GM23338 (cell line): Measurements from ENCODE around the gene PHTF2. TPM values are rescaled to one million over a fixed set of nuclear protein-coding genes. Genes with fewer than 3 reads are reported as not detected.

Source experiments
- ATAC-seq: fragments of 200-7000 bp; cut with Tn5 transposase; 3 replicates; pipeline ENCODE4 v1.9.1; 2020
- DNase-seq: peaks from one replicate; pipeline ENCODE4 v3.0.0-alpha.2; 2015; ENCODE audit warnings: low spot score
- H2AFZ ChIP-seq: fragments of 200-600 bp; sonication (generic); 2 replicates; pipeline ENCODE4 v1.8.0; 2016; ENCODE audit warnings: antibody characterized with exemption, mild to moderate bottlenecking, moderate library complexity
- H3F3A ChIP-seq: fragments of 200-600 bp; sonication (generic); replicated peaks from 2 replicates; pipeline ENCODE4 v1.8.0; 2017; ENCODE audit warnings: antibody characterized with exemption, mixed run types, low read depth
- H3K27ac ChIP-seq: fragments of 200-600 bp; sonication (generic); 2 replicates; pipeline ENCODE4 v1.6.1; 2016; ENCODE audit warnings: low read depth
- H3K27me3 ChIP-seq: fragments of 200-600 bp; sonication (generic); 2 replicates; pipeline ENCODE4 v1.8.0; 2016; ENCODE audit warnings: mild to moderate bottlenecking, mixed run types, moderate library complexity; ENCODE audit not compliant: insufficient read depth
- H3K36me3 ChIP-seq: fragments of 200-600 bp; sonication (generic); 2 replicates; pipeline ENCODE4 v1.8.0; 2016; ENCODE audit warnings: mild to moderate bottlenecking; ENCODE audit not compliant: insufficient read depth
- H3K4me1 ChIP-seq: fragments of 200-600 bp; sonication (generic); 2 replicates; pipeline ENCODE4 v1.8.0; 2016; ENCODE audit warnings: mild to moderate bottlenecking, moderate library complexity; ENCODE audit not compliant: insufficient read depth
- H3K4me2 ChIP-seq: fragments of 200-600 bp; sonication (generic); 2 replicates; pipeline ENCODE4 v1.7.1; 2017; ENCODE audit warnings: mixed run types
- H3K4me3 ChIP-seq: fragments of 200-600 bp; sonication (generic); 2 replicates; pipeline ENCODE4 v1.6.1; 2016; ENCODE audit warnings: mixed run types
- H3K79me2 ChIP-seq: fragments of 200-600 bp; sonication (generic); replicated peaks from 2 replicates; pipeline ENCODE4 v1.8.0; 2017; ENCODE audit warnings: mild to moderate bottlenecking; ENCODE audit not compliant: insufficient read depth
- H3K9me2 ChIP-seq: fragments of 200-600 bp; sonication (generic); 2 replicates; pipeline ENCODE4 v1.8.0; 2017; ENCODE audit not compliant: insufficient read depth
- H4K20me1 ChIP-seq: fragments of 200-600 bp; sonication (generic); replicated peaks from 2 replicates; pipeline ENCODE4 v1.8.0; 2017; ENCODE audit warnings: mild to moderate bottlenecking; ENCODE audit not compliant: insufficient read depth
- H3K27ac Mint-ChIP-seq: 2 replicates; pipeline ENCODE4 v1.8.0; 2020; ENCODE audit warnings: inconsistent platforms, mild to moderate bottlenecking, moderate library complexity, mixed read lengths
- H3K27me3 Mint-ChIP-seq: 3 replicates; pipeline ENCODE4 v1.8.0; 2022; ENCODE audit warnings: low read depth, mild to moderate bottlenecking, moderate library complexity, mixed read lengths, inconsistent platforms; ENCODE audit not compliant: insufficient read depth, poor library complexity
- H3K36me3 Mint-ChIP-seq: 3 replicates; pipeline ENCODE4 v1.8.0; 2021; ENCODE audit warnings: low read depth, mild to moderate bottlenecking, inconsistent platforms, moderate library complexity, mixed read lengths
- H3K4me1 Mint-ChIP-seq: 3 replicates; pipeline ENCODE4 v1.8.0; 2020; ENCODE audit warnings: mild to moderate bottlenecking, inconsistent platforms, mixed read lengths
- H3K4me3 Mint-ChIP-seq: 3 replicates; pipeline ENCODE4 v1.8.0; 2021; ENCODE audit warnings: moderate library complexity, mild to moderate bottlenecking, inconsistent platforms, mixed read lengths
- H3K9me3 Mint-ChIP-seq: 3 replicates; pipeline ENCODE4 v1.8.0; 2020; ENCODE audit warnings: moderate library complexity, mild to moderate bottlenecking, inconsistent platforms, mixed read lengths
- CREB1 ChIP-seq: fragments of 250-450 bp; sonication (Bioruptor Pico); IDR thresholded peaks from 2 replicates; pipeline ENCODE4 v1.5.0; 2020; ENCODE audit warnings: low read depth, mild to moderate bottlenecking, moderate library complexity
- EZH2 ChIP-seq: fragments of 200-600 bp; sonication (generic); IDR thresholded peaks from one replicate; pipeline ENCODE4 v1.8.0; 2017; ENCODE audit warnings: antibody characterized with exemption, mild to moderate bottlenecking, low read depth; ENCODE audit not compliant: unreplicated experiment
- EZH2phosphoT487 ChIP-seq: fragments of 200-600 bp; sonication (generic); IDR thresholded peaks from one replicate; pipeline ENCODE4 v1.8.1; 2018; ENCODE audit warnings: antibody characterized with exemption; ENCODE audit not compliant: unreplicated experiment
- JUNB ChIP-seq: IDR thresholded peaks from one replicate; pipeline ENCODE4 v1.6.1; 2016; ENCODE audit warnings: antibody characterized with exemption; ENCODE audit not compliant: unreplicated experiment
- NANOG ChIP-seq: IDR thresholded peaks from 2 replicates; pipeline ENCODE4 v1.6.1; 2016; ENCODE audit warnings: antibody characterized with exemption, borderline replicate concordance
- POLR2AphosphoS5 ChIP-seq: IDR thresholded peaks from 2 replicates; pipeline ENCODE4 v1.6.1; 2016; ENCODE audit warnings: antibody characterized with exemption, low read depth
- STAT1 ChIP-seq: IDR thresholded peaks from one replicate; pipeline ENCODE4 v1.6.1; 2016; ENCODE audit warnings: antibody characterized with exemption; ENCODE audit not compliant: unreplicated experiment
- ZNF114 ChIP-seq: fragments of 250-450 bp; sonication (Bioruptor Pico); IDR thresholded peaks from 2 replicates; pipeline ENCODE4 v1.5.0; 2020; ENCODE audit warnings: mild to moderate bottlenecking, moderate library complexity
- ZNF331 ChIP-seq: fragments of 250-450 bp; sonication (Bioruptor Pico); IDR thresholded peaks from 2 replicates; pipeline ENCODE4 v1.5.0; 2020; ENCODE audit warnings: low read depth, mild to moderate bottlenecking, moderate library complexity
- polyA plus RNA-seq: library from polyadenylated mRNA; unstranded; fragments of >200 nt; fragmentation: Nextera tagmentation; extraction: Ambion mirVana; gene quantifications from 2 replicates; pipeline ENCODE4 v1.2.1, GENCODE V29; 2016
- total RNA-seq: library from RNA; depleted of rRNA; stranded (reverse); fragments of >200 nt; shearing (Covaris generic); gene quantifications from 2 replicates; pipeline ENCODE4 v1.2.3, GENCODE V29; 2014
- TF ChIP-seq, protein P1 (sequence below): IDR thresholded peaks from one replicate; pipeline ENCODE4 v1.6.1; 2018; ENCODE audit warnings: antibody characterized with exemption; ENCODE audit not compliant: unreplicated experiment
- TF ChIP-seq, protein P2 (sequence below), 2 experiments: fragments of 200-600 bp in 1 of 2; sonication (generic) in 1 of 2; conservative IDR thresholded peaks; 2 replicates each; pipeline versions ENCODE4 v1.5.1 to v1.6.1; 2016 to 2017; ENCODE audit warnings: antibody characterized with exemption in 2 of 2, low read depth in 2 of 2, mild to moderate bottlenecking in 2 of 2, moderate library complexity in 1 of 2
- TF ChIP-seq, protein P3 (sequence below): fragments of 250-450 bp; sonication (Bioruptor Pico); IDR thresholded peaks from 2 replicates; pipeline ENCODE4 v1.5.0; 2020; ENCODE audit warnings: mild to moderate bottlenecking, moderate library complexity
- TF ChIP-seq, protein P4 (sequence below): IDR thresholded peaks from 2 replicates; pipeline ENCODE4 v1.6.1; 2016; ENCODE audit warnings: antibody characterized with exemption

The PHTF2 gene
- total and polyA plus RNA-seq, 2 experiments from 2014 or later, result 14.6 to 24.1 TPM

DNA sequence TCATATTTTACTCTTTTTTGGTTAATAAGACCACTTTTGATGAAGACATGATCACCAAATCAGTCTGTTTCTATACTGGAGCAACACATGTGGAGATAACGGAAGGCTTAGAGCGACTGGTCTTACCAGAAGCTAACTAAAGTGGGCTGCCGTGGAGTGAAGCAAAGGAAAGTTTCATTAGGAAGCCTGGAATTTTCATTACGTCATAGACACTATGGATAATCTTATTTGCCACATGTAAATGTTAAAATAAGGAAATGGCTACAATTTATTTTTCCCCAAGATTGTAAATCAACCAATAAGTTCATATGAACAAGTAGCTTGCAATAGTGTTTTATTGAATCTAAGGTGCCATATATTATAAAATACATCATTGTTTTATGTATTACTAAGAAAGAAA, 185.4 kb downstream of the PHTF2 start:
- DNase-seq, result no peak
- Histone ChIP-seq H3K4me3 (no peak overlapping the region), H3K9me2 (no peaks in the 10 kb centered on the region), H3K4me2 (no peak overlapping the region), H2AFZ (no peak overlapping the region), H3K79me2 (no peaks in the 10 kb centered on the region), H3K4me1 (no peaks in the 10 kb centered on the region; the same call in 1 of the 2 replicates), H3K27ac (no peak overlapping the region), H3F3A (no peaks in the 10 kb centered on the region), H4K20me1 (no peaks in the 10 kb centered on the region), H3K27me3 (no peaks in the 10 kb centered on the region), H3K36me3 (no peaks in the 10 kb centered on the region)
- no peaks in the 10 kb centered on the region for H3K36me3 Mint-ChIP-seq
- TF ChIP-seq, protein P1, sequence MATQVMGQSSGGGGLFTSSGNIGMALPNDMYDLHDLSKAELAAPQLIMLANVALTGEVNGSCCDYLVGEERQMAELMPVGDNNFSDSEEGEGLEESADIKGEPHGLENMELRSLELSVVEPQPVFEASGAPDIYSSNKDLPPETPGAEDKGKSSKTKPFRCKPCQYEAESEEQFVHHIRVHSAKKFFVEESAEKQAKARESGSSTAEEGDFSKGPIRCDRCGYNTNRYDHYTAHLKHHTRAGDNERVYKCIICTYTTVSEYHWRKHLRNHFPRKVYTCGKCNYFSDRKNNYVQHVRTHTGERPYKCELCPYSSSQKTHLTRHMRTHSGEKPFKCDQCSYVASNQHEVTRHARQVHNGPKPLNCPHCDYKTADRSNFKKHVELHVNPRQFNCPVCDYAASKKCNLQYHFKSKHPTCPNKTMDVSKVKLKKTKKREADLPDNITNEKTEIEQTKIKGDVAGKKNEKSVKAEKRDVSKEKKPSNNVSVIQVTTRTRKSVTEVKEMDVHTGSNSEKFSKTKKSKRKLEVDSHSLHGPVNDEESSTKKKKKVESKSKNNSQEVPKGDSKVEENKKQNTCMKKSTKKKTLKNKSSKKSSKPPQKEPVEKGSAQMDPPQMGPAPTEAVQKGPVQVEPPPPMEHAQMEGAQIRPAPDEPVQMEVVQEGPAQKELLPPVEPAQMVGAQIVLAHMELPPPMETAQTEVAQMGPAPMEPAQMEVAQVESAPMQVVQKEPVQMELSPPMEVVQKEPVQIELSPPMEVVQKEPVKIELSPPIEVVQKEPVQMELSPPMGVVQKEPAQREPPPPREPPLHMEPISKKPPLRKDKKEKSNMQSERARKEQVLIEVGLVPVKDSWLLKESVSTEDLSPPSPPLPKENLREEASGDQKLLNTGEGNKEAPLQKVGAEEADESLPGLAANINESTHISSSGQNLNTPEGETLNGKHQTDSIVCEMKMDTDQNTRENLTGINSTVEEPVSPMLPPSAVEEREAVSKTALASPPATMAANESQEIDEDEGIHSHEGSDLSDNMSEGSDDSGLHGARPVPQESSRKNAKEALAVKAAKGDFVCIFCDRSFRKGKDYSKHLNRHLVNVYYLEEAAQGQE, result no peak
- TF ChIP-seq, protein P2, sequence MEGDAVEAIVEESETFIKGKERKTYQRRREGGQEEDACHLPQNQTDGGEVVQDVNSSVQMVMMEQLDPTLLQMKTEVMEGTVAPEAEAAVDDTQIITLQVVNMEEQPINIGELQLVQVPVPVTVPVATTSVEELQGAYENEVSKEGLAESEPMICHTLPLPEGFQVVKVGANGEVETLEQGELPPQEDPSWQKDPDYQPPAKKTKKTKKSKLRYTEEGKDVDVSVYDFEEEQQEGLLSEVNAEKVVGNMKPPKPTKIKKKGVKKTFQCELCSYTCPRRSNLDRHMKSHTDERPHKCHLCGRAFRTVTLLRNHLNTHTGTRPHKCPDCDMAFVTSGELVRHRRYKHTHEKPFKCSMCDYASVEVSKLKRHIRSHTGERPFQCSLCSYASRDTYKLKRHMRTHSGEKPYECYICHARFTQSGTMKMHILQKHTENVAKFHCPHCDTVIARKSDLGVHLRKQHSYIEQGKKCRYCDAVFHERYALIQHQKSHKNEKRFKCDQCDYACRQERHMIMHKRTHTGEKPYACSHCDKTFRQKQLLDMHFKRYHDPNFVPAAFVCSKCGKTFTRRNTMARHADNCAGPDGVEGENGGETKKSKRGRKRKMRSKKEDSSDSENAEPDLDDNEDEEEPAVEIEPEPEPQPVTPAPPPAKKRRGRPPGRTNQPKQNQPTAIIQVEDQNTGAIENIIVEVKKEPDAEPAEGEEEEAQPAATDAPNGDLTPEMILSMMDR (conservative IDR thresholded peaks at IDR 0.05; ENCODE audit: low read depth in 2 of 2), result no peak
- TF ChIP-seq EZH2, result no peak
- no peak for TF ChIP-seq JUNB
- no peak for TF ChIP-seq ZNF331 (CRISPR knock-in tag)
- TF ChIP-seq, protein P3, sequence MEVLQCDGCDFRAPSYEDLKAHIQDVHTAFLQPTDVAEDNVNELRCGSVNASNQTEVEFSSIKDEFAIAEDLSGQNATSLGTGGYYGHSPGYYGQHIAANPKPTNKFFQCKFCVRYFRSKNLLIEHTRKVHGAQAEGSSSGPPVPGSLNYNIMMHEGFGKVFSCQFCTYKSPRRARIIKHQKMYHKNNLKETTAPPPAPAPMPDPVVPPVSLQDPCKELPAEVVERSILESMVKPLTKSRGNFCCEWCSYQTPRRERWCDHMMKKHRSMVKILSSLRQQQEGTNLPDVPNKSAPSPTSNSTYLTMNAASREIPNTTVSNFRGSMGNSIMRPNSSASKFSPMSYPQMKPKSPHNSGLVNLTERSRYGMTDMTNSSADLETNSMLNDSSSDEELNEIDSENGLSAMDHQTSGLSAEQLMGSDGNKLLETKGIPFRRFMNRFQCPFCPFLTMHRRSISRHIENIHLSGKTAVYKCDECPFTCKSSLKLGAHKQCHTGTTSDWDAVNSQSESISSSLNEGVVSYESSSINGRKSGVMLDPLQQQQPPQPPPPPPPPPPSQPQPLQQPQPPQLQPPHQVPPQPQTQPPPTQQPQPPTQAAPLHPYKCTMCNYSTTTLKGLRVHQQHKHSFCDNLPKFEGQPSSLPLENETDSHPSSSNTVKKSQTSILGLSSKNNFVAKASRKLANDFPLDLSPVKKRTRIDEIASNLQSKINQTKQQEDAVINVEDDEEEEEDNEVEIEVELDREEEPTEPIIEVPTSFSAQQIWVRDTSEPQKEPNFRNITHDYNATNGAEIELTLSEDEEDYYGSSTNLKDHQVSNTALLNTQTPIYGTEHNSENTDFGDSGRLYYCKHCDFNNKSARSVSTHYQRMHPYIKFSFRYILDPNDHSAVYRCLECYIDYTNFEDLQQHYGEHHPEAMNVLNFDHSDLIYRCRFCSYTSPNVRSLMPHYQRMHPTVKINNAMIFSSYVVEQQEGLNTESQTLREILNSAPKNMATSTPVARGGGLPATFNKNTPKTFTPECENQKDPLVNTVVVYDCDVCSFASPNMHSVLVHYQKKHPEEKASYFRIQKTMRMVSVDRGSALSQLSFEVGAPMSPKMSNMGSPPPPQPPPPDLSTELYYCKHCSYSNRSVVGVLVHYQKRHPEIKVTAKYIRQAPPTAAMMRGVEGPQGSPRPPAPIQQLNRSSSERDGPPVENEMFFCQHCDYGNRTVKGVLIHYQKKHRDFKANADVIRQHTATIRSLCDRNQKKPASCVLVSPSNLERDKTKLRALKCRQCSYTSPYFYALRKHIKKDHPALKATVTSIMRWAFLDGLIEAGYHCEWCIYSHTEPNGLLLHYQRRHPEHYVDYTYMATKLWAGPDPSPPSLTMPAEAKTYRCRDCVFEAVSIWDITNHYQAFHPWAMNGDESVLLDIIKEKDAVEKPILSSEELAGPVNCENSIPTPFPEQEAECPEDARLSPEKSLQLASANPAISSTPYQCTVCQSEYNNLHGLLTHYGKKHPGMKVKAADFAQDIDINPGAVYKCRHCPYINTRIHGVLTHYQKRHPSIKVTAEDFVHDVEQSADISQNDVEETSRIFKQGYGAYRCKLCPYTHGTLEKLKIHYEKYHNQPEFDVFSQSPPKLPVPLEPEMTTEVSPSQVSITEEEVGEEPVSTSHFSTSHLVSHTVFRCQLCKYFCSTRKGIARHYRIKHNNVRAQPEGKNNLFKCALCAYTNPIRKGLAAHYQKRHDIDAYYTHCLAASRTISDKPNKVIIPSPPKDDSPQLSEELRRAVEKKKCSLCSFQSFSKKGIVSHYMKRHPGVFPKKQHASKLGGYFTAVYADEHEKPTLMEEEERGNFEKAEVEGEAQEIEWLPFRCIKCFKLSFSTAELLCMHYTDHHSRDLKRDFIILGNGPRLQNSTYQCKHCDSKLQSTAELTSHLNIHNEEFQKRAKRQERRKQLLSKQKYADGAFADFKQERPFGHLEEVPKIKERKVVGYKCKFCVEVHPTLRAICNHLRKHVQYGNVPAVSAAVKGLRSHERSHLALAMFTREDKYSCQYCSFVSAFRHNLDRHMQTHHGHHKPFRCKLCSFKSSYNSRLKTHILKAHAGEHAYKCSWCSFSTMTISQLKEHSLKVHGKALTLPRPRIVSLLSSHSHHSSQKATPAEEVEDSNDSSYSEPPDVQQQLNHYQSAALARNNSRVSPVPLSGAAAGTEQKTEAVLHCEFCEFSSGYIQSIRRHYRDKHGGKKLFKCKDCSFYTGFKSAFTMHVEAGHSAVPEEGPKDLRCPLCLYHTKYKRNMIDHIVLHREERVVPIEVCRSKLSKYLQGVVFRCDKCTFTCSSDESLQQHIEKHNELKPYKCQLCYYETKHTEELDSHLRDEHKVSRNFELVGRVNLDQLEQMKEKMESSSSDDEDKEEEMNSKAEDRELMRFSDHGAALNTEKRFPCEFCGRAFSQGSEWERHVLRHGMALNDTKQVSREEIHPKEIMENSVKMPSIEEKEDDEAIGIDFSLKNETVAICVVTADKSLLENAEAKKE (CRISPR knock-in tag), result no peak
- no peak for TF ChIP-seq CREB1
- TF ChIP-seq STAT1, result no peak
- TF ChIP-seq, protein P4, sequence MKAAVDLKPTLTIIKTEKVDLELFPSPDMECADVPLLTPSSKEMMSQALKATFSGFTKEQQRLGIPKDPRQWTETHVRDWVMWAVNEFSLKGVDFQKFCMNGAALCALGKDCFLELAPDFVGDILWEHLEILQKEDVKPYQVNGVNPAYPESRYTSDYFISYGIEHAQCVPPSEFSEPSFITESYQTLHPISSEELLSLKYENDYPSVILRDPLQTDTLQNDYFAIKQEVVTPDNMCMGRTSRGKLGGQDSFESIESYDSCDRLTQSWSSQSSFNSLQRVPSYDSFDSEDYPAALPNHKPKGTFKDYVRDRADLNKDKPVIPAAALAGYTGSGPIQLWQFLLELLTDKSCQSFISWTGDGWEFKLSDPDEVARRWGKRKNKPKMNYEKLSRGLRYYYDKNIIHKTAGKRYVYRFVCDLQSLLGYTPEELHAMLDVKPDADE, result no peak
- no peak for TF ChIP-seq EZH2phosphoT487
- TF ChIP-seq ZNF114 (CRISPR knock-in tag), result no peak
- no peak for TF ChIP-seq POLR2AphosphoS5
- TF ChIP-seq NANOG, result no peak
- H3K4me1 Mint-ChIP-seq, result peaks cover 6% of the 10 kb centered on the region
- H3K4me3 Mint-ChIP-seq, result no peak overlapping the region
- no peaks in the 10 kb centered on the region for H3K9me3 Mint-ChIP-seq
- no peak overlapping the region for H3K27ac Mint-ChIP-seq
- ATAC-seq, result no peak
- H3K27me3 Mint-ChIP-seq, result peaks cover 4% of the 10 kb centered on the region
